T-helper 1 cell treated with Interleukin-12 subunit alpha and Interleukin-12 subunit beta and Interleukin-4 antibody, amounts not matched to agents 30 ng/mL and 1 ng/mL, for 36 hours (primary cell): ENCODE data around the gene CD34. TPM values are rescaled to one million over a fixed set of nuclear protein-coding genes. Genes with fewer than 3 reads are reported as not detected.

ENCODE experiments used
- intact Hi-C: fragments of 100-400 bp; cut with micrococcal nuclease; formaldehyde crosslinking; loops from one replicate; pipeline ENCODE4 v1.15.1; 2024
- total RNA-seq: library from RNA; stranded (reverse); gene quantifications from 2 replicates; pipeline ENCODE4 v1.2.3, GENCODE V29; 2022

CD34 gene
- total RNA-seq, 1 donor from 2014 or later = not detected

- intact Hi-C loops = loop anchor here (10.0 kb wide), 3 partner anchors 536 to 1964 kb away; partner anchors contain the start of genes CD55, PFKFB2, UTP25 and YOD1
Observed at GRCh38 chr1:207860531-207860930, 50.4 kb downstream of the CD34 start.

GRCh38 chr1:207858806-207859205 is 52.1 kb downstream of the CD34 start:
- intact Hi-C loops = no loop called here

GRCh38 chr1:207858281-207858680 is 52.6 kb downstream of the CD34 start:
- intact Hi-C loops = no loop called here

GRCh38 chr1:207857447-207857846 is 53.5 kb downstream of the CD34 start:
- intact Hi-C loops = no loop called here

DNA sequence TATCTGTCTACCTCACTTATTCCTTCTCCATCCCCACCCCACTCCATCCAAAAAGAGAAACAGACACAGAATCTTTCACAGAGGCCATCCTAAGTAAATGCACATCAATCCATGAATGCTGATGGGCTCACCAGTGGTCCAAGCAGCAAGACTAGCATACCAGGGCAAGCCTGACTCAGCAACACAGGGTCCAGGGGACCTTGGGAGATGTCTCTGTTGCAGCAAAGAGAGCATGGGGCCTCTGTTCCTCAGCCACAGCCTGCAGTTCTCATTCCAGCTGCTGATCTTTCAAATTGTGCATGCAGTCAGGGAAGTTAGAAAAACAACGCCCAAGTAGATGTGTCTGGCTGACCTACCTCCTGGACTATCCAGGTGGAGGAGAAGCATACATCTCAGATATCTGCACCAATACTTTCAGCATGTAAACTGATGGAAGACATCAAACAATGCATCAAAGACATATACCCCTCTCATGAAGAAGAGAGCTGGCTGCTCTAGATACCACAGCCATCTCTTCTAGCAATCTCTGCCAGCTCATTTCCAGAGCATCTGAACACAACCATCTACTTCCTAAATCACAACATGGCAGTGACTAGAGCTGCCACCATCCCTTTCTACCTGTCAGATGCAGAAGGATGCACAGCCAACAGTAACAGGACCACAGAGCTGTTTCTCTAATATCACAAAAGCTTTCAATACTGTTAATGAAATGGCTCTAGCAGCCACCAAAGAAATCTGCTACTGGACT is 54.5 kb downstream of the CD34 start:
- intact Hi-C loops = no loop called here

- intact Hi-C loops = no loop called here
Observed at GRCh38 chr1:207854001-207854400, 56.9 kb downstream of the CD34 start.

GRCh38 chr1:207853372-207853757 is 57.6 kb downstream of the CD34 start:
- intact Hi-C loops = no loop called here

DNA sequence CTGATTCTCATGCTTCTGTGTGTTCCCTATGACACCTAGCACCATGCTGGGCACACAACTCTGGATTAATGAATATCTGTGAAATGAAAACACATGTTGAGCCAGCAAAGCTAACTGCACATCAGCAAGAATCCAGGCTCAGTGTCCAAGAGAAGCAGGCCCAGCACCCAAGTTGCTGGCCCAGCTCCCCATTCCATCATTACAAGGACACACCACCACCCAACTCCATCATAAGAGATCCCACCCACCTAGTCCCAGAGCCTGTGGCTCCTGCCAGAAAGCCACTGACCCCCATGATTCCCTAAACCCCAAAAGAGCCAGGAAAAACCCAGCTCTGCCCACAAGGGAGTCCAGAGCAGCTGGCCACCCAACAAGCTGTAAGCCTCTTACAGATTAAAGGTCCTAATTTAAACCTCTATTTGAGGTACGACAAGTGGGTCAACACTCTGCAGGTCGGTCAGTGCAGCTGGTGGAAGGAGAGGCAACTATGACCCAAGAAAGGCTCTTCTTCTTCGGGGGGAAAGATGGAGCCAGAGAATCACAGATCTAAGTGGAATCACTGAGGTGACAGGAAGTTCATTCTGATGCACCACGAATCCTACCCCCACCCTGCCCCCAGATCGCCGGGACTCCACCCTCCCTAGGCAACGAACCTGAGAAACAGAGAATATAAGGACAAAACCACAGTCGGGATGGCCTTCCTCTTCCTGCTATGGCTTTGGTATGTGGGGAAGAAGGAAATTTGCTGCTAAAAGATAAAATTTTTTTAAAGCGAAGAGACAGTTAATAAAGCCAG is 58.2 kb downstream of the CD34 start:
- intact Hi-C loops = no loop called here

DNA sequence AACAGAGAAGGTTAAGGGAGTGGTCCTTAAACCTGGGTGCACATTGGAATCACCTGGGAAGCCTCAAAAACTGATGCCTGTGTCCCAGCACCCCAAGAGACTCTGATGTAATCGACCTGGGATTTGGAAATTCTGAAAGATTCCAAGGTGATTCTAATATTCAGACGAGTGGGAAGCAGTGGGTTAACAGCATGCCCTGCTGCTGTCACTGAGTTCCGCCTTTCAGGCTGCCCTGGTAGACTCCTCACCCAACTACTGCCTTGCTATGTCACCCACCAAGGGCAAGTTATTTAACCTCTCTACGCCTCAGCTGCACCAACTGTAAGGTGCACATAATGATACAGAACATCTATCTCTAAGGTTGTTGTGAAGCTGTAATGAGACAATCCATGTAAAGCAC is 59.2 kb downstream of the CD34 start:
- intact Hi-C loops = no loop called here

GRCh38 chr1:207850621-207851407 is 60.1 kb downstream of the CD34 start:
- intact Hi-C loops = no loop called here

DNA sequence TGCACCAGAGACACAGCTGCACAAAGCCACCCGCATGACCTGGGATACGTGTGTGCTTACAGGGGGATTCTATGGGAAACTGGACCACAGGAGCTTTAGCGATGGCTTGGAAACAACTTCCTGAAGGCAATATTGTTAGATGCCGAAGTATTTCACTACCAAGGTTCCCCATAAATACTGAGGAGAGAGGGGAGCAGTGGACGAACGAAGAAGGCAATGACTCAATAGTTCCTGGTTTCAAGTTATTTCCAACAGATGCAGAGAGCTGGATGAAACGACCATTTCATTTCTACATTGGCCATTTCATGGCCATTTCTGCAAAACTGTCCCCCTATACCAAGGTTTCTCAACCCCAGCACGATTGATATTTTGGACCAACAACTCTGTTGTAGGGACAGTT is 61.3 kb downstream of the CD34 start:
- intact Hi-C loops = no loop called here

- intact Hi-C loops = no loop called here
Observed at GRCh38 chr1:207849016-207849415, 61.9 kb downstream of the CD34 start.

DNA sequence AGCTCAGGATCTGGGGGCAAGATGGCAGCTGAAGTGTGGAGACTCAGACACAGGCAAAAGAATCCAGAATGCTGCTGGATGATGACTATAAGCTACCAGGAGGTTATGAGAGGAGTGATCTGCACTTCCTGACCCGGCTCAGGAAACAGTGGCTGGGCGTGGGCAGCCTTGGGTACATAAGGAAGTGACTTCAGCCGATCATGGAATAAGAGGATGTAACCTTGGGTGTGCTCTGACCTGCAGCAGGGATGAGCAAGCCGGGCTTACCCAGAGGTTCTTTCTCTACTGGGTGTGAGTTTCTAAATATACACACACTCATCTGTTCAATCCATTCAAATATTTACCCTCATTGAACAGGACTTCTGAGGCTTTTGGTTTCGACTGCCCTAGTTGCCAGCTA is 62.7 kb downstream of the CD34 start:
- intact Hi-C loops = loop anchor here (1.0 kb wide), 3 partner anchors 8 to 20 kb away; no protein-coding TSS in a partner anchor

DNA sequence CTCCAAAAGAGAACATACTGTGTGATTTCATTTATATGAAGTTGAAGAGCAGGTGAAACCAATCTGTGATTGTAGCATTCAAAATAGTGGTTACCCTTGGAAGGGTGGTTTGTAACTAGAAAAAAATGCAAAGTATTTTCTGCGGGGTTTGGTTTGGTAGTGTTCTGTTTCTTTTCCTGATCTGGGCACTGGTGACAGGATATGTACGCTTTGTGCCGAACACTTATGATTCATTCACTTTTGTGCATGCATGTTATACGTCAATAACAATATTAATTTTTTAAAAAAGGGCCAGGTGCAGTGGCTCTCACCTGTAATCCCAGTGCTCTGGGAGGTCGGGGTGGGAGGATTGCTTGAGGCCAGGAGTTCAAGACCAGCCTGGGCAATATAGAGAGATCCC is 63.8 kb downstream of the CD34 start:
- intact Hi-C loops = no loop called here

GRCh38 chr1:207845109-207845508 is 65.8 kb downstream of the CD34 start:
- intact Hi-C loops = no loop called here

DNA sequence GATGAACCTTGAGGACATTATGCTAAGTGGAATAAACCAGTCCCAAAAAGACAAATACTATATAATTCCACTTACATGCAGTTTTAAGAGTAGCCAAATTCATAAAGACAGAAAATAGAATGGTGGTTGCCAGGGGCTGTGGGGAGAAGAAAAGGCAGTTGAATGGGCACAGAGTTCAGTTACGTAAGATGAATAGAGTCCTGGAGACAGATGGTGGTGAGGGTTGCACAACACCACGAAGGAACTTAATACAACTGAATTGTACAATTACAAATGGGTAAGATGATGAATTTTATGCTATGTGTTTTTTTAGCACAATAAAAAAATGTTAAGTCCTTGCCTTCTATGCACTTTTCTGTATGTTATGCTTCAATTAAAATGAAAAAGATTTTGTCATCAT is 66.6 kb downstream of the CD34 start:
- intact Hi-C loops = no loop called here

DNA sequence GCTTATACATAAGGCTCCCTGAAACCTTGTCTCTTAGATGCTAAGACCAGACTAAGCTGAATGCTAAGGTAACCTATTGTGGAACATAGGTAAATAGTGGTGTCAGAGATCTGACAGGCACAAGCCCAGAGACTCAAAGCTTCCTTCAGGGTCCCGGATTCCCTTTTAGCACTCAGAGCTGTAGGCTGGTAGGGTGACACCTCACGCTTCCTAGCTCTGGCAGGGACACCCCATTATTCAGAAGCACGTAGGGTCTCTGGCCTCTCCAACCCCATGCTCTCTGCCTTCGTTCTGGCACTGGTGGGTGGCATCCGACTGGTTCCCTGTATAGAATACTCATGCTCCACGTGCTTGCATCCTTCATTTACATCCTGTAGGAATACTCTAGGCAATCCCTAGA is 68.4 kb downstream of the CD34 start:
- intact Hi-C loops = no loop called here

GRCh38 chr1:207841901-207842300 is 69.0 kb downstream of the CD34 start:
- intact Hi-C loops = no loop called here

DNA sequence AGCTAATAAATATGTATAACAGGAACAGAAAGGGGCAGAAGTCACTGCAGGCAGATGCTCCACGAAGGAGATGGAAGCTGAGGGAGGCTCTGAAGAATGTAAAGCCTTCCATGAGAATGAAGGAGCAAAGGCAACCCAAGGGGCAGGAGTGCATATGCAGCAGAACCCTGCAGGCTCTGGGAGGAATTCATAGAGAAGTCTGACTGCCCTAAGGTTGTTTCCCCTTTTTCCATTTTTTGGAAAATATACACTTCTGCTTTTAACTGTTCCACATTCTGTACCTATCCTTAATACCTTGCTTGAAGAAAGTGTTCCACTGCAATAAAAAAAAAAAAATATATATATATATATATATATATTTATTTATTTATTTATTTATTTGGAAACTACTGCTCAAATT is 69.6 kb downstream of the CD34 start:
- intact Hi-C loops = no loop called here

GRCh38 chr1:207840380-207840779 is 70.5 kb downstream of the CD34 start:
- intact Hi-C loops = loop anchor here (1.0 kb wide), 1 partner anchor 8 kb away; no protein-coding TSS in a partner anchor

DNA sequence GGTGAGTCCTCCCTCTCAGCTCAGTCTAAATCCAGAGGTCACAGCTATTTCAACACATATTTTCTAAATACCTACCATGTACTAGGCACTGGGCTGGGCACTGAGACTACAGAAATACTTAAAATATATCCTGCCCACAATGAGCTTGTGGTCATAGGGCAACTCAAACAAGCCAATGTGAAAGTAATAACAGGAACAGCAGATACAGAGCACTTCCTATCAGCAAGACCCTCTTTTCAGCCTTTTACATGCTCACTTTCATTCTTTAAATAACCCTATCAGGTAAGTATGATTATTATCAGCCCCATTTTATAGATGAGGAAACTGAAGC is 71.9 kb downstream of the CD34 start:
- intact Hi-C loops = no loop called here
